ENCODE results near the gene SPATA20. TPM values are rescaled to one million over a fixed set of nuclear protein-coding genes. Genes with fewer than 3 reads are reported as not detected.

SPATA20 gene
- total RNA-seq, 1 donor from 2014 or later: 22.8 TPM

- Histone ChIP-seq H3K4me1 (peaks cover 15% of the 10 kb centered on the region), H3K9ac (no peak overlapping the region), H3K27ac (no peak overlapping the region), H3K4me2 (peak overlapping the region; percentile 77), H3K4me3 (peak overlapping the region; percentile 58), H3F3A (ENCODE audit: low read depth) (peaks cover 13% of the 10 kb centered on the region), H2AFZ (replicated peaks) (peak overlapping the region; percentile 67), H3K36me3 (no peaks in the 10 kb centered on the region), H3K9me3 (ENCODE audit: low read depth) (no peaks in the 10 kb centered on the region), H3K27me3 (peaks cover 22% of the 10 kb centered on the region), H3K79me2 (ENCODE audit: low read depth) (no peaks in the 10 kb centered on the region), H4K20me1 (ENCODE audit: low read depth) (no peaks in the 10 kb centered on the region)
- peak overlapping the region; percentile 13 for H3K27ac Mint-ChIP-seq
- peaks cover 11% of the 10 kb centered on the region for H3K27me3 Mint-ChIP-seq (ENCODE audit: insufficient read depth, low read depth)
- TF ChIP-seq EZH2 (IDR thresholded peaks at IDR 0.05): peak; percentile 30
- peak; percentile 43 for TF ChIP-seq CTCF (IDR thresholded peaks at IDR 0.05)
- TF ChIP-seq EZH2phosphoT487 (IDR thresholded peaks at IDR 0.05): no peak
- H3K36me3 Mint-ChIP-seq: no peaks in the 10 kb centered on the region
- no peaks in the 10 kb centered on the region for H3K9me3 Mint-ChIP-seq
- peak; percentile 97 for DNase-seq (ENCODE audit: low spot score)
- H3K4me1 Mint-ChIP-seq: peaks cover 40% of the 10 kb centered on the region
- peak overlapping the region; percentile 85 for H3K4me3 Mint-ChIP-seq
These were observed 5.0 kb upstream of the SPATA20 start for GRCh38 chr17:50541716-50542688.

- no peak overlapping the region for H2AFZ ChIP-seq (replicated peaks)
- Mint-ChIP-seq H3K4me1 (peaks cover 40% of the 10 kb centered on the region), H3K27me3 (ENCODE audit: insufficient read depth, low read depth) (peaks cover 11% of the 10 kb centered on the region), H3K9me3 (no peaks in the 10 kb centered on the region), H3K36me3 (no peaks in the 10 kb centered on the region), H3K4me3 (peak overlapping the region; percentile 85), H3K27ac (peak overlapping the region; percentile 13)
- no peaks in the 10 kb centered on the region for H4K20me1 ChIP-seq (ENCODE audit: low read depth)
- H3K36me3 ChIP-seq: no peaks in the 10 kb centered on the region
- no peak for DNase-seq (ENCODE audit: low spot score)
- no peaks in the 10 kb centered on the region for H3K79me2 ChIP-seq (ENCODE audit: low read depth)
- H3F3A ChIP-seq (ENCODE audit: low read depth): peaks cover 13% of the 10 kb centered on the region
- H3K27me3 ChIP-seq: peaks cover 22% of the 10 kb centered on the region
- H3K4me2 ChIP-seq: peak overlapping the region; percentile 77
- H3K4me1 ChIP-seq: peaks cover 23% of the 10 kb centered on the region
- no peak overlapping the region for H3K9ac ChIP-seq
- H3K9me3 ChIP-seq (ENCODE audit: low read depth): no peaks in the 10 kb centered on the region
- TF ChIP-seq CTCF (IDR thresholded peaks at IDR 0.05) (no peak), EZH2 (IDR thresholded peaks at IDR 0.05) (no peak), EZH2phosphoT487 (IDR thresholded peaks at IDR 0.05) (no peak)
- peak overlapping the region; percentile 58 for H3K4me3 ChIP-seq
- H3K27ac ChIP-seq: no peak overlapping the region
These were observed 3.9 kb upstream of the SPATA20 start for GRCh38 chr17:50542795-50543774.

- peaks cover 22% of the 10 kb centered on the region for H3K27me3 ChIP-seq
- no peak for TF ChIP-seq CTCF (IDR thresholded peaks at IDR 0.05)
- TF ChIP-seq EZH2 (IDR thresholded peaks at IDR 0.05): no peak
- TF ChIP-seq EZH2phosphoT487 (IDR thresholded peaks at IDR 0.05): no peak
- H3K79me2 ChIP-seq (ENCODE audit: low read depth): no peaks in the 10 kb centered on the region
- H3K36me3 ChIP-seq: no peaks in the 10 kb centered on the region
- no peak overlapping the region for H3K27ac Mint-ChIP-seq
- no peaks in the 10 kb centered on the region for H3K9me3 Mint-ChIP-seq
- no peak overlapping the region for H3K4me2 ChIP-seq
- peaks cover 13% of the 10 kb centered on the region for H3F3A ChIP-seq (ENCODE audit: low read depth)
- no peak for DNase-seq (ENCODE audit: low spot score)
- peaks cover 23% of the 10 kb centered on the region for H3K4me1 ChIP-seq
- no peak overlapping the region for H3K9ac ChIP-seq
- H3K36me3 Mint-ChIP-seq: no peaks in the 10 kb centered on the region
- H3K9me3 ChIP-seq (ENCODE audit: low read depth): no peaks in the 10 kb centered on the region
- peak overlapping the region; percentile 42 for H3K4me3 Mint-ChIP-seq
- H3K4me3 ChIP-seq: no peak overlapping the region
- no peaks in the 10 kb centered on the region for H4K20me1 ChIP-seq (ENCODE audit: low read depth)
- H2AFZ ChIP-seq (replicated peaks): no peak overlapping the region
- peaks cover 29% of the 10 kb centered on the region for H3K4me1 Mint-ChIP-seq
- peaks cover 11% of the 10 kb centered on the region for H3K27me3 Mint-ChIP-seq (ENCODE audit: insufficient read depth, low read depth)
- no peak overlapping the region for H3K27ac ChIP-seq
These were observed 2.5 kb upstream of the SPATA20 start for GRCh38 chr17:50544516-50544915.

Data from neural progenitor cell (in vitro differentiated cells).